Endothelial cell of umbilical vein (primary cell): ENCODE results near the gene TGFBR3. TPM values are rescaled to one million over a fixed set of nuclear protein-coding genes. Genes with fewer than 3 reads are reported as not detected.

Source experiments
- BruUV-seq: library from RNA; stranded (reverse); fragments of 400-500 nt; replicated peaks from 2 replicates; lab custom pipeline; 2021; lab: Mats Ljungman, UMichigan
- CTCF ChIA-PET: fragments of 300-600, 350-600 bp; sonication (Branson Sonifier 250); formaldehyde crosslinking; loops from one replicate; lab custom pipeline; 2021; ENCODE audit warnings: antibody characterized with exemption, inconsistent platforms; lab: Charles Lee
- POLR2A ChIA-PET: fragments of 300-600, 350-600 bp; sonication (Branson Sonifier 250); formaldehyde crosslinking; loops from one replicate; lab custom pipeline; 2021; ENCODE audit warnings: antibody characterized with exemption, inconsistent platforms; lab: Charles Lee
- DNase-seq: peaks from one replicate; pipeline ENCODE4 v3.0.0-alpha.2; 2011; ENCODE audit warnings: low read depth, low spot score
- FAIRE-seq: peaks from 2 replicates; lab custom pipeline; 2011; peaks lifted over from hg19 to GRCh38; lab: Jason Lieb, UNC
- H2AFZ ChIP-seq: 2 replicates; pipeline ENCODE4 v1.6.0; 2012; ENCODE audit warnings: low read depth, low read length, control low read depth, inconsistent platforms
- H3K27ac ChIP-seq: 2 replicates; pipeline ENCODE4 v1.5.1; 2011; ENCODE audit warnings: low read depth, mild to moderate bottlenecking, control low read depth, low read length, moderate library complexity; ENCODE audit not compliant: insufficient read depth
- H3K27me3 ChIP-seq, 2 experiments: 2 replicates each; pipeline versions ENCODE4 v1.6.0 to v1.6.1; 2011; ENCODE audit warnings: low read length in 2 of 2, mixed read lengths in 1 of 2; ENCODE audit not compliant: control insufficient read depth in 2 of 2, insufficient read depth in 2 of 2
- H3K36me3 ChIP-seq, 2 experiments: 2 replicates in 1 of 2; 3 replicates in 1 of 2; pipeline ENCODE4 v1.5.1; 2011; ENCODE audit warnings: low read length in 2 of 2, mild to moderate bottlenecking in 1 of 2, moderate library complexity in 1 of 2; ENCODE audit not compliant: control insufficient read depth in 2 of 2, insufficient read depth in 2 of 2; ENCODE audit errors: extremely low read depth in 1 of 2
- H3K4me1 ChIP-seq: 3 replicates; pipeline ENCODE4 v1.5.1; 2011; ENCODE audit warnings: mild to moderate bottlenecking, low read length; ENCODE audit not compliant: control insufficient read depth, insufficient read depth; ENCODE audit errors: extremely low read depth
- H3K4me2 ChIP-seq: 2 replicates; pipeline ENCODE4 v1.6.1; 2011; ENCODE audit warnings: low read length, control low read depth, mixed read lengths; ENCODE audit not compliant: insufficient read depth
- H3K4me3 ChIP-seq, 3 experiments: fragments of 200-600 bp in 1 of 3; sonication (generic), shearing (Covaris generic) in 1 of 3; replicated peaks in 1 of 3; 2 replicates each; pipeline ENCODE4 v1.5.1; 2011 to 2016; ENCODE audit warnings: control low read depth in 3 of 3, low read length in 3 of 3, mild to moderate bottlenecking in 2 of 3, inconsistent platforms in 1 of 3, low read depth in 1 of 3, moderate library complexity in 1 of 3; ENCODE audit not compliant: insufficient read depth in 1 of 3
- H3K79me2 ChIP-seq: 2 replicates; pipeline ENCODE4 v1.6.0; 2012; ENCODE audit warnings: low read length, inconsistent platforms; ENCODE audit not compliant: control insufficient read depth, insufficient read depth
- H3K9ac ChIP-seq: replicated peaks from 2 replicates; pipeline ENCODE3; 2011; ENCODE audit warnings: low read length, control low read depth; ENCODE audit not compliant: insufficient read depth; ENCODE audit errors: extremely low read depth
- H3K9me1 ChIP-seq: replicated peaks from 3 replicates; pipeline ENCODE4 v1.6.0; 2011; ENCODE audit warnings: mild to moderate bottlenecking, low read length; ENCODE audit not compliant: control insufficient read depth, insufficient read depth; ENCODE audit errors: extremely low read depth
- H3K9me3 ChIP-seq: replicated peaks from 2 replicates; pipeline ENCODE4 v1.5.1; 2012; ENCODE audit warnings: low read length, inconsistent platforms; ENCODE audit not compliant: control insufficient read depth, insufficient read depth
- H4K20me1 ChIP-seq: replicated peaks from 2 replicates; pipeline ENCODE3; 2011; ENCODE audit warnings: mild to moderate bottlenecking, low read length; ENCODE audit not compliant: control insufficient read depth, insufficient read depth; ENCODE audit errors: extremely low read depth
- EZH2 ChIP-seq: IDR thresholded peaks from 2 replicates; pipeline ENCODE4 v1.6.1; 2012; ENCODE audit warnings: borderline replicate concordance, low read depth, mild to moderate bottlenecking, moderate library complexity, low read length, inconsistent platforms; ENCODE audit not compliant: severe bottlenecking
- JUN ChIP-seq: IDR thresholded peaks from 2 replicates; pipeline ENCODE4 v1.6.1; 2011; ENCODE audit warnings: borderline replicate concordance, low read depth; ENCODE audit not compliant: insufficient read length, insufficient read depth
- MYC ChIP-seq: IDR thresholded peaks from one replicate; pipeline ENCODE4 v1.6.1; 2011; ENCODE audit warnings: mild to moderate bottlenecking, low read depth, low read length
- POLR2A ChIP-seq: IDR thresholded peaks from 2 replicates; pipeline ENCODE4 v1.6.1; 2012; ENCODE audit warnings: low read depth, mild to moderate bottlenecking, control low read depth, low read length
- POLR2AphosphoS5 ChIP-seq: IDR thresholded peaks from 2 replicates; pipeline ENCODE4 v1.6.1; 2012; ENCODE audit warnings: low read depth, mild to moderate bottlenecking, control low read depth, low read length, moderate library complexity; ENCODE audit not compliant: insufficient read depth
- dilution Hi-C: fragments of 300-500 bp; cut with MboI; formaldehyde crosslinking; loops from one replicate; pipeline ENCODE4 v1.15.0; 2019; ENCODE audit warnings: low sequenced_read_pairs; ENCODE audit not compliant: extremely low pct_ligation_motif_present
- intact Hi-C: fragments of 100-400 bp; cut with micrococcal nuclease; formaldehyde crosslinking; loops from one replicate; pipeline ENCODE4 v1.10.0; 2022
- polyA plus RNA-seq, 4 experiments: library from polyadenylated mRNA; depleted of rRNA in 3 of 4; stranded (reverse) in 3 of 4; unstranded in 1 of 4; fragments of >200 nt; gene quantifications; 2 replicates each; pipeline versions ENCODE4 v1.2.1 to v1.2.3, GENCODE V29; 2011 to 2012; ENCODE audit warnings: missing spikeins in 1 of 4
- total RNA-seq: library from RNA; stranded (reverse); gene quantifications from 2 replicates; pipeline ENCODE4 v1.2.3, GENCODE V29; 2021
- TF ChIP-seq, protein P1 (sequence below), 2 donors: IDR thresholded peaks; 1 replicate in 1 of 2; 2 replicates in 1 of 2; pipeline ENCODE4 v1.5.1; 2011; ENCODE audit warnings: low read length in 2 of 2, mild to moderate bottlenecking in 2 of 2, moderate library complexity in 2 of 2, control low read depth in 1 of 2, inconsistent platforms in 1 of 2, low read depth in 1 of 2; ENCODE audit not compliant: insufficient read depth in 1 of 2; ENCODE audit errors: extremely low read depth in 1 of 2
- TF ChIP-seq, protein P2 (sequence below): IDR thresholded peaks from 2 replicates; pipeline ENCODE4 v1.6.1; 2011; ENCODE audit not compliant: insufficient read depth, insufficient read length

The TGFBR3 gene
- total and polyA plus RNA-seq, 2 donors (not counting 3 experiments of a cell fraction or from before 2014, with no cell fraction given) = 8.0 to 13.4 TPM

DNA sequence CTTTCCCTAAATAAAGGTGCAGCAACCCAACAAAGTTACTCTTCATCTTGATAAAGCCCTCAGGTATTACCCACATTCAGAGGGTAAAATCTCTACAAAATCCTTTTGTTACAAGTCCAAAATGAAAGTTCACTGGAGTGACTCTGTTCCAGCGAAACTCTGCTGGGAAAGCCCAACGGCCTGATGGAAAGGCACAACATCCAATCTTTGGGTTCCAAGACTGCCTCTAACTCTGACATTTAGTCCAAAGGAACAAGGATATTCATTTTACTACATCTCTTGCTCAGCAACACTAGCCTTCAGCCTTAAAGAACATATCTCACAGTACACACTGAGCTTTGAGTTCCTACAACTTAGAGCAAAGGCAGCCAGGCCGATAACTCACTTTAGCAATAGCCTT, 42.1 kb downstream of the TGFBR3 start:
- CTCF ChIA-PET = interaction anchor here (0.7 kb wide), 1 partner anchor 13 kb away, joined by 3 read pairs; no protein-coding TSS in a partner anchor
- Histone ChIP-seq H4K20me1 (no peaks in the 10 kb centered on the region), H3K9me1 (no peaks in the 10 kb centered on the region), H3K79me2 (no peaks in the 10 kb centered on the region), H2AFZ (no peak overlapping the region), H3K4me2 (no peak overlapping the region), H3K27ac (no peak overlapping the region), H3K27me3 (no peaks in the 10 kb centered on the region), H3K4me1 (peaks cover 6% of the 10 kb centered on the region), H3K9ac (no peak overlapping the region), H3K4me3 (no peak overlapping the region), H3K9me3 (no peaks in the 10 kb centered on the region), H3K36me3 (no peaks in the 10 kb centered on the region)
- POLR2A ChIA-PET = no interaction called here
- DNase-seq = no peak
- TF ChIP-seq JUN (no peak), POLR2AphosphoS5 (no peak), MYC (no peak), POLR2A (no peak), EZH2 (no peak)
- TF ChIP-seq, protein P1, sequence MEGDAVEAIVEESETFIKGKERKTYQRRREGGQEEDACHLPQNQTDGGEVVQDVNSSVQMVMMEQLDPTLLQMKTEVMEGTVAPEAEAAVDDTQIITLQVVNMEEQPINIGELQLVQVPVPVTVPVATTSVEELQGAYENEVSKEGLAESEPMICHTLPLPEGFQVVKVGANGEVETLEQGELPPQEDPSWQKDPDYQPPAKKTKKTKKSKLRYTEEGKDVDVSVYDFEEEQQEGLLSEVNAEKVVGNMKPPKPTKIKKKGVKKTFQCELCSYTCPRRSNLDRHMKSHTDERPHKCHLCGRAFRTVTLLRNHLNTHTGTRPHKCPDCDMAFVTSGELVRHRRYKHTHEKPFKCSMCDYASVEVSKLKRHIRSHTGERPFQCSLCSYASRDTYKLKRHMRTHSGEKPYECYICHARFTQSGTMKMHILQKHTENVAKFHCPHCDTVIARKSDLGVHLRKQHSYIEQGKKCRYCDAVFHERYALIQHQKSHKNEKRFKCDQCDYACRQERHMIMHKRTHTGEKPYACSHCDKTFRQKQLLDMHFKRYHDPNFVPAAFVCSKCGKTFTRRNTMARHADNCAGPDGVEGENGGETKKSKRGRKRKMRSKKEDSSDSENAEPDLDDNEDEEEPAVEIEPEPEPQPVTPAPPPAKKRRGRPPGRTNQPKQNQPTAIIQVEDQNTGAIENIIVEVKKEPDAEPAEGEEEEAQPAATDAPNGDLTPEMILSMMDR (IDR thresholded peaks at IDR 0.05; ENCODE audit: extremely low read depth in 1 of 2, insufficient read depth in 1 of 2, low read depth in 1 of 2, low read length in 2 of 2) = no peak
- TF ChIP-seq, protein P2, sequence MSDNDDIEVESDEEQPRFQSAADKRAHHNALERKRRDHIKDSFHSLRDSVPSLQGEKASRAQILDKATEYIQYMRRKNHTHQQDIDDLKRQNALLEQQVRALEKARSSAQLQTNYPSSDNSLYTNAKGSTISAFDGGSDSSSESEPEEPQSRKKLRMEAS = no peak
- BruUV-seq = no TSS peak
- no peak for FAIRE-seq
- dilution Hi-C loops = no loop called here
- intact Hi-C loops = no loop called here
